BE2C (cell line): ENCODE measurements around the gene UQCRHL.

Experiments
- DNase-seq: peaks from one replicate; pipeline ENCODE4 v3.0.0-alpha.2; 2020
- H3K27me3 ChIP-seq: fragments of 250-450 bp; sonication (Bioruptor Pico); 2 replicates; pipeline ENCODE4 v1.5.1; 2020; ENCODE audit warnings: mild to moderate bottlenecking
- H3K36me3 ChIP-seq: fragments of 250-450 bp; sonication (Bioruptor Pico); 2 replicates; pipeline ENCODE4 v1.5.1; 2020; ENCODE audit warnings: mild to moderate bottlenecking
- H3K4me1 ChIP-seq: fragments of 250-450 bp; sonication (Bioruptor Pico); 2 replicates; pipeline ENCODE4 v1.5.1; 2020
- H3K4me3 ChIP-seq: 2 replicates; pipeline ENCODE4 v1.5.1; 2011; ENCODE audit warnings: low read depth, low read length
- H3K9me3 ChIP-seq: fragments of 250-450 bp; sonication (Bioruptor Pico); 2 replicates; pipeline ENCODE4 v1.5.1; 2020
- CTCF ChIP-seq: IDR thresholded peaks from 2 replicates; pipeline ENCODE4 v1.5.1; 2012; ENCODE audit warnings: mild to moderate bottlenecking, low read depth, low read length

The UQCRHL gene

GRCh38 chr1:15807121-15807520 is 328 bp downstream of the UQCRHL start:
- no peaks in the 10 kb centered on the region for H3K36me3 ChIP-seq
- H3K4me1 ChIP-seq: no peaks in the 10 kb centered on the region
- H3K9me3 ChIP-seq: no peaks in the 10 kb centered on the region
- no peak overlapping the region for H3K4me3 ChIP-seq
- no peak for TF ChIP-seq CTCF
- no peak for DNase-seq
- no peaks in the 10 kb centered on the region for H3K27me3 ChIP-seq

DNA sequence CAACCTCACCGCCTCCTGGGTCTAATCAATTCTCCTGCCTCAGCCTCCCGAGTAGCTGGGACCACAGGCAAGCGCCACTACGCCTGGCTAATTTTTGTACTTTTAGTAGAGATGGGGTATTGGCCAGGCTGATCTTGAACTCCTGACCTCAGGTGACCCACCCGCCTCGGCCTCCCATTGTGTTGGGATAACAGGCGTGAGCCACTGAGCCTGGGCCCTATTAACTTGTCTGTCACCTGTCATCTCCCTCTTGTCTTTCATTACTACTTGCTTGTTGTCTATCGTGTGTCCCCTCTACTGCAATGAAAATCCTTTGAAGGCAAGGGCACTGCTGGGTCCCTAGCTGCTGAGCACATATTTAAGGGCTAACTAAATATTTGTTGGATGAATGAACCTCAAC is 3.4 kb downstream of the UQCRHL start:
- peaks cover 6% of the 10 kb centered on the region for H3K4me1 ChIP-seq

GRCh38 chr1:15803380-15803779 is 4.1 kb downstream of the UQCRHL start:
- Histone ChIP-seq H3K27me3 (no peaks in the 10 kb centered on the region), H3K4me1 (peaks cover 6% of the 10 kb centered on the region), H3K36me3 (no peaks in the 10 kb centered on the region), H3K9me3 (no peaks in the 10 kb centered on the region), H3K4me3 (no peak overlapping the region)
- TF ChIP-seq CTCF: peak; percentile 46
- DNase-seq: peak; percentile 17

More for the DNA sequence above, 3.4 kb downstream of the UQCRHL start:
- H3K36me3 ChIP-seq: no peaks in the 10 kb centered on the region
- no peaks in the 10 kb centered on the region for H3K9me3 ChIP-seq
- no peaks in the 10 kb centered on the region for H3K27me3 ChIP-seq
- H3K4me3 ChIP-seq: no peak overlapping the region
- no peak for TF ChIP-seq CTCF
- DNase-seq: no peak

DNA sequence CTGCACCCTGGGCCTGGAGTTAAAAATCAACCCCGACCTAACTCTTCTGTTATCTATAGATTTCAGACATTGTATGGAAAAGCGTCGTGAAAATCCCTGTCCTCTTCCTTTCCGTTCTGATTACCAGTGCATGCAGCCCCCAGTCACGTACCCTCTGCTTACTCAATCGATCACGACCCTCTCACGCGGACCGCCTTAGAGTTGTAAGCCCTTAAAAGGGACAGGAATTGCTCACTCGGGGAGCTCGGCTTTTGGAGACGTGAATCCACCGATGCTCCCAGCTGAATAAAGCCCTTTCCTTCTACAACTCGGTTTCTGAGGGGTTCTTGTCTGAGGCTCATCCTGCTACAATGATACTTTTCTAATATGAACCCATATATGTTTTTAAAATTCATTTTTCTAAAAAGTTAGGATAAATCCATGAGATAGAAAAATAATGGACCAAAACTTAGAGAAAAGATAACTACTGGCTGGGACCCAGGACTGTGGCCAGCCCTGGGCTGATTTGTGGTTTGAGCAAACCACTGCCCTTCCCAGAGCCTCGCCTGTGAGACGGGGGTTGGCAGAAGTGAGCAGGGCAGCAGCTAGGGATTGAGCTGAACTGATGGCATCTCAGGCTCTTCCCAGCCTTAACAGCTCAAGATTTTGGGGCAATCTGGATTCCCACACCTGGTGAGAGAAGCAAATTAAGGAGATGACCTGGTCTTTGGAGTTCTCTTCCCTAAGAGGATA is 5.0 kb downstream of the UQCRHL start:
- no peaks in the 10 kb centered on the region for H3K9me3 ChIP-seq
- no peaks in the 10 kb centered on the region for H3K36me3 ChIP-seq
- DNase-seq: no peak
- H3K4me3 ChIP-seq: no peak overlapping the region
- no peaks in the 10 kb centered on the region for H3K27me3 ChIP-seq
- peaks cover 6% of the 10 kb centered on the region for H3K4me1 ChIP-seq
- TF ChIP-seq CTCF: no peak

DNA sequence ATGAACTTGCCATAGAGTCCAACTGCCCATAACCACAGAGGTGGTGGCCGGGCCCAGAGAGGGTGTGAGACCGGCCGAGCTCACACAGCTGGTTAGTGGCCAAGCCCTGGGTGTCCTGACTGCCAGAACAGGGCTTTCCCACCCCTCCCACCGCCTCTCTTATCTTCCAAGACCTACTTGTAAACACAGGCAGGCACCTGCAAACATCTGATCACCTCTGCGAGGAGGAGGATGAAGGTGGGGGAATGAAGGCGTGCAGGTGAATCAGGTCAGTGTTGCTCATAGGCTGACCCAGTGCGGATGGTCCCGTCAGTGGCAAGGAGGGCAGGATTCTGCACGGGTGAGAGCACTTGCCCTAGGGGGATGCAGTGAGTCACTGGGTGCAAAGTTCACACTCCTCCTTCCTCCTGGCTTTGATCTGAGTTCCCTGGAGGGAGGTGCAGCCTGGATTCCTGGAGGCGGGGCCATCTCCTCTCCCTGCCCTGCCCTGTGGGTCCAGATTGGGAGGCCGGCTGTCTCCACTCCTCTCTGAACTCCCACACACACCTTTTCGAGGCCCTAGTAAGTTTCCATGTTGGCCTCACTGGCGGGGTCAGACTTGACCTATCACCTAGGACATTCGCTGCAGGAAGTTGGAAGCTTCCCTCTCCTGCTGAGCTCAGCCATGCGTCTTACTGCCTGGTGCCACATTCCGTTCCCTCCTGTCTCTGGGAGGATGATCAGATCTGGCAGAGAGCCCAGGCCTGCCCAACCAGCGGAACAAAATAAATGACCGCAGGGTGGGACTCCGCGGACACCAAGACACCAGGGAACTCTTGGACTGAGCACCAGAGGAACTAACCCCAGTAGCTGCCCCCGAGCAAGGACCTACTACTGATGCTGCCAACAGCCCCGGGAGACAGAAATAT is 7.3 kb downstream of the UQCRHL start:
- Histone ChIP-seq H3K36me3 (no peaks in the 10 kb centered on the region), H3K9me3 (no peaks in the 10 kb centered on the region), H3K27me3 (no peaks in the 10 kb centered on the region), H3K4me1 (peaks cover 6% of the 10 kb centered on the region), H3K4me3 (no peak overlapping the region)
- peak; percentile 70 for DNase-seq
- no peak for TF ChIP-seq CTCF
